ENCODE results near the gene ARHGAP45. TPM values are rescaled to one million over a fixed set of nuclear protein-coding genes. Genes with fewer than 3 reads are reported as not detected.

ARHGAP45 gene
- total RNA-seq, 1 donor from 2014 or later: 312 TPM

DNA sequence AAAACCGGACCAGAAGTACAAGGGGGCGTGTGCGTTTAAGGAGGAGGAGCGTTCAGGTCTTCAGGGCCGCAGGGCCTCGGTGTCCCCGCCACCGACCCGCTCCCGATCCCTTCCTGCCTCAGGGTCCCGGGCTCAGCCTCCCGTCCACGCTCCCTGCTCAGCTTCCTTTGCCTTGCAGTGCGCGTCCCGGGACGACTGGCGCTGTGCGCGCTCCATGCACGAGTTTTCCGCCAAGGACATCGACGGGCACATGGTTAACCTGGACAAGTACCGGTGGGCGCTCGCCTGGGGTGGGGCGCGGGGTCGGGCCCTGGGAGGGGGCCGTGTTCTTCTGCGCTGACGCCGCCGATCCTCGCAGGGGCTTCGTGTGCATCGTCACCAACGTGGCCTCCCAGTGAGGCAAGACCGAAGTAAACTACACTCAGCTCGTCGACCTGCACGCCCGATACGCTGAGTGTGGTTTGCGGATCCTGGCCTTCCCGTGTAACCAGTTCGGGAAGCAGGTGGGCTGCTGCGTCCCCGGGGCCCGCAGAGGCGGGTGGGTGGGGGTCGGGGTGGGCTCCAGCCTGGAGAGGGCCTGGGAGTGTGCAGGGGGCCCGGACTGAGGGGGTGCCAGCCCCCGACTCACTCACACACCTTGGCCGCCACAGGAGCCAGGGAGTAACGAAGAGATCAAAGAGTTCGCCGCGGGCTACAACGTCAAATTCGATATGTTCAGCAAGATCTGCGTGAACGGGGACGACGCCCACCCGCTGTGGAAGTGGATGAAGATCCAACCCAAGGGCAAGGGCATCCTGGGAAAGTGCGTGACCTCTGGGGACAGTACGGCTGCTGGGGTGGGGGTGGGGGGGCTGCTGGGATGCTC lies 38.3 kb downstream of the ARHGAP45 start:
- ATAC-seq (ENCODE audit: low read depth): no peak
- intact Hi-C loops (cut with micrococcal nuclease): loop anchor here (10.0 kb wide), 1 partner anchor 180 kb away; the partner anchor contains the start of gene ARID3A
- peaks cover 17% of the 10 kb centered on the region for H3K36me3 Mint-ChIP-seq (ENCODE audit: low read depth)
- no peaks in the 10 kb centered on the region for H3K9me3 Mint-ChIP-seq
- ChIA-PET CTCF (no interaction called here), POLR2A (interaction anchor here (0.5 to 3.7 kb wide), 11 partner anchors 8 to 192 kb away, joined by 3 to 41 read pairs (median 6); partner anchors contain the start of genes ABCA7 and ARHGAP45)
- H3K4me3 Mint-ChIP-seq: peak overlapping the region; percentile 81
- no peak for DNase-seq
- TF ChIP-seq, protein P1, sequence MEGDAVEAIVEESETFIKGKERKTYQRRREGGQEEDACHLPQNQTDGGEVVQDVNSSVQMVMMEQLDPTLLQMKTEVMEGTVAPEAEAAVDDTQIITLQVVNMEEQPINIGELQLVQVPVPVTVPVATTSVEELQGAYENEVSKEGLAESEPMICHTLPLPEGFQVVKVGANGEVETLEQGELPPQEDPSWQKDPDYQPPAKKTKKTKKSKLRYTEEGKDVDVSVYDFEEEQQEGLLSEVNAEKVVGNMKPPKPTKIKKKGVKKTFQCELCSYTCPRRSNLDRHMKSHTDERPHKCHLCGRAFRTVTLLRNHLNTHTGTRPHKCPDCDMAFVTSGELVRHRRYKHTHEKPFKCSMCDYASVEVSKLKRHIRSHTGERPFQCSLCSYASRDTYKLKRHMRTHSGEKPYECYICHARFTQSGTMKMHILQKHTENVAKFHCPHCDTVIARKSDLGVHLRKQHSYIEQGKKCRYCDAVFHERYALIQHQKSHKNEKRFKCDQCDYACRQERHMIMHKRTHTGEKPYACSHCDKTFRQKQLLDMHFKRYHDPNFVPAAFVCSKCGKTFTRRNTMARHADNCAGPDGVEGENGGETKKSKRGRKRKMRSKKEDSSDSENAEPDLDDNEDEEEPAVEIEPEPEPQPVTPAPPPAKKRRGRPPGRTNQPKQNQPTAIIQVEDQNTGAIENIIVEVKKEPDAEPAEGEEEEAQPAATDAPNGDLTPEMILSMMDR (IDR thresholded peaks at IDR 0.05): no peak
- peak overlapping the region; percentile 63 for H3K27ac Mint-ChIP-seq
- peaks cover 41% of the 10 kb centered on the region for H3K4me1 Mint-ChIP-seq
- no peaks in the 10 kb centered on the region for H3K27me3 Mint-ChIP-seq

DNA sequence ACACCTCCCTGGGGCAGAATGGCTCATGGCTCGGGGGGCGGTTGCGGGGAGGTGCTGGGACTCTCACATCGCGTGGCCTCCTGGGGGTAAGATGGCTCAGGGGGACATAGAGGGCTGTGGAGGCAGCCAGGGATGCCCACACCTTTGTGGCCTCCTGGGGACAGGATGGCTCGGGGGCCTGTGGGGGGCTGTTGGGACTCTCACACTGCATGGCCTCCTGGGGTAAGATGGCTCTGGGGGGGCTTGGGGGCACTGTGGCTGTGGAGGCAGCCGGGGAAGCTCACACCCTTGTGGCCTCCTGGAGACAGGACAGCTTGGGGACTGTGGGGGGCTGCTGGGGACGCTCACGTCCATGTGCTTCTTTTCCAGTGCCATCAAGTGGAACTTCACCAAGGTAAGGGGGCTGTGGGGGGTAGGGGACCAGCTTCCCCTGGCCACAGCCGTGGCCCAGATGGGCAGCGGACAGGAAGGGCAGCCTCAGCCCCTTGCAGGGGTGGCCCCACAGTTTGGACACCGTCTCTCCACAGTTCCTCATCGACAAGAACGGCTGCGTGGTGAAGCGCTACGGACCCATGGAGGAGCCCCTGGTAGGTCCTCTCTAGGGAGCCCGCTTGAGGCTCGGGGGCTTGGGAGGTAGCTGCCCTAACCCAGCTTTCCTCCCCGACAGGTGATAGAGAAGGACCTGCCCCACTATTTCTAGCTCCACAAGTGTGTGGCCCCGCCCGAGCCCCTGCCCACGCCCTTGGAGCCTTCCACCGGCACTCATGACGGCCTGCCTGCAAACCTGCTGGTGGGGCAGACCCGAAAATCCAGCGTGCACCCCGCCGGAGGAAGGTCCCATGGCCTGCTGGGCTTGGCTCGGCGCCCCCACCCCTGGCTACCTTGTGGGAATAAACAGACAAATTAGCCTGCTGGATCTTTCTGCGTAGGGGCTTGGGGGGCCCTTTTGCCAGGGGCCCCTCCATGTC lies 39.2 kb downstream of the ARHGAP45 start:
- TF ChIP-seq, protein P1 (IDR thresholded peaks at IDR 0.05): no peak
- H3K9me3 Mint-ChIP-seq: no peaks in the 10 kb centered on the region

DNA sequence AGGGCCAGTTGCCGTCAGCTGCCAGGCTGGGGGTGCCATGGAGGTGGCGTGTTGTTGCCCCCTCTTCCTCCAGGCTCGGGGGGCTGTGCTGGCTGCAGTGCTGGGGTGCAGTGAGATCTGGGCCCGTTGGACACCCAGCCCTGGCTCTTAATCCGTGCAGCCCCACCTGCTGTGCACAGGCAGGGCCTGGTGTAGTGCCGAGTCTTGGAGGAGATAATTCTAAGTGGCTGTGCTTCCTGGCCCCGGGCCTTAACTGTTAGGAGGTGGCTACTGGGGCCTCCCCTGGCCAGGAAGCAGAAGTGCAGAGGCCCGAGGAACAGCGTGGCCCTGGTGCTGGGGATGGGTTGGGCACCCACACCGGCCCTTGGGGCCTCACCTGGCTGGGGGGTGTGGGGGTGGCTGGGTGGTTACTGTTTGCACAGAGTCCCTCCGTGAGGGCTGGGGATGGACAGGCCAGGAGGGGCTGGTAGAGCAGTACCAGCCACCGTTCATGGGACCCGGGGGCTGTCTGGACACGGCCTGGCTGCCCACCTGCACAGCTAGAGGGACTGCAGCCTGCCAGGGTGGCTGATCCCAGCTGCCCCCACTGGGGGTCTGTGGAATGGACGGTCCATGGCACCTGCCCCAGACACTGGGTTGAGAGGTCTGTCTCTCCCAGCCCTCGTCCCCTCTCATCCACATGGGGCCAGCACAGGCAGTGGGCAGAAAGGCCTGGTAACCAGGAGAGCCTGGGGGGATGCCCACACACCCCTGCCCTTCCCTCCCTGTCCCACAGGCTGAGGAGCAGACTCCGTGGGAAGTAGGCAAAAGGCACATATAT lies 40.1 kb downstream of the ARHGAP45 start:
- H3K4me3 Mint-ChIP-seq: peak overlapping the region; percentile 41
- no peak overlapping the region for H3K27ac Mint-ChIP-seq
- no peak for ATAC-seq (ENCODE audit: low read depth)
- ChIA-PET CTCF (no interaction called here), POLR2A (interaction anchor here (0.8 to 1.0 kb wide), 3 partner anchors 16 to 87 kb away, joined by 3 read pairs; no protein-coding TSS in a partner anchor)
- H3K27me3 Mint-ChIP-seq: no peaks in the 10 kb centered on the region
- no peaks in the 10 kb centered on the region for H3K9me3 Mint-ChIP-seq
- intact Hi-C loops (cut with micrococcal nuclease): loop anchor here (10.0 kb wide), 1 partner anchor 182 kb away; the partner anchor contains the start of gene ARID3A
- H3K36me3 Mint-ChIP-seq (ENCODE audit: low read depth): peaks cover 23% of the 10 kb centered on the region
- TF ChIP-seq, protein P1 (IDR thresholded peaks at IDR 0.05): no peak
- DNase-seq: no peak
- H3K4me1 Mint-ChIP-seq: peaks cover 29% of the 10 kb centered on the region

More for the DNA sequence above, 39.2 kb downstream of the ARHGAP45 start:
- Mint-ChIP-seq H3K4me3 (peak overlapping the region; percentile 50), H3K27me3 (no peaks in the 10 kb centered on the region), H3K4me1 (peaks cover 38% of the 10 kb centered on the region), H3K36me3 (ENCODE audit: low read depth) (peaks cover 22% of the 10 kb centered on the region), H3K27ac (peak overlapping the region; percentile 30)
- no peak for ATAC-seq (ENCODE audit: low read depth)
- ChIA-PET CTCF (no interaction called here), POLR2A (interaction anchor here (0.6 to 3.7 kb wide), 7 partner anchors 17 to 140 kb away, joined by 3 to 41 read pairs (median 5); partner anchors contain the start of genes ABCA7 and ARHGAP45)
- intact Hi-C loops (cut with micrococcal nuclease): loop anchor here (10.0 kb wide), 1 partner anchor 181 kb away; the partner anchor contains the start of gene ARID3A
- no peak for DNase-seq

DNA sequence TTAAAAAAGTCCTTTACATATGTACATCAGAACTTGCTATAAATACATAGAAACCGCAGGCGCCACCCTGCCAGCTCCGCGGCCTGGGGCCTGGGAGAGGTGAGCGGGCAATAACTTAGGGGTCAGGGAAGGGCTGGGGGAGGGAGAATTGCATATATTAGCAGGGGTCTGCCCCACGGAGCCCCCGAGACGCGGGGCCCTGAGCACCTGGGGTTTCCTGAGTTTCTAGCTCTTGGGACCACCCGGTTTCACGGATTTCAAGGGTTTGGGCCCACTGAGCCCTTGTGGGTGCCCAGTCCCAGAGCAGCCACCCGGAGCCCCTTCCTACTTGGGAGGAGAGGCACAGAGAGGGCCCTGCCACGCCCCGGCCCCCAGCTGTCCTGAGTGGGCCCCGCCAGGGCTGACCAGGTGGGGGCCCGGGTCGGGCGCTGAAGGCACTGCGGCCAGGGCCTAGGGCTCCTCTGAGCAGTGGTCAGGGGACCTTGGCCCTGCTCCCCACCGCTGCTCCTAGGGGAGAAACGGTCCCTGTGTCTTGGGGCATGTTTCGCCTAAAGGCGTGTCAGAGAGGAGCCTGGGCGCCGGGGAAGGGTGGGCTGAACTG lies 40.8 kb downstream of the ARHGAP45 start:
- TF ChIP-seq, protein P1 (IDR thresholded peaks at IDR 0.05): no peak
- peaks cover 23% of the 10 kb centered on the region for H3K4me1 Mint-ChIP-seq
- H3K27ac Mint-ChIP-seq: no peak overlapping the region
- H3K4me3 Mint-ChIP-seq: no peak overlapping the region
- intact Hi-C loops (cut with micrococcal nuclease): loop anchor here (10.0 kb wide), 1 partner anchor 183 kb away; the partner anchor contains the start of gene ARID3A
- ChIA-PET POLR2A (interaction anchor here (0.8 kb wide), 1 partner anchor 23 kb away, joined by 3 read pairs; no protein-coding TSS in a partner anchor), CTCF (no interaction called here)
- ATAC-seq (ENCODE audit: low read depth) (no peak), DNase-seq (no peak)
- no peaks in the 10 kb centered on the region for H3K27me3 Mint-ChIP-seq
- H3K36me3 Mint-ChIP-seq (ENCODE audit: low read depth): peaks cover 25% of the 10 kb centered on the region
- no peaks in the 10 kb centered on the region for H3K9me3 Mint-ChIP-seq

Measured in activated B cell treated with CpG ODN at 0.5 μM for 24 hours (primary cell).